Measurements from ENCODE around the gene PLEKHH2.
"Not testable (repeated sequence)": the region's sequence is repeated elsewhere in the genome, so short reads cannot be mapped to it uniquely, and the experiment has no call there.

PLEKHH2 gene

GRCh38 chr2:43724728-43725526, 87.9 kb downstream of the PLEKHH2 start:
- no peak for DNase-seq

- DNase-seq: no peak
Measured at GRCh38 chr2:43725711-43726246, 88.7 kb downstream of the PLEKHH2 start.

DNA sequence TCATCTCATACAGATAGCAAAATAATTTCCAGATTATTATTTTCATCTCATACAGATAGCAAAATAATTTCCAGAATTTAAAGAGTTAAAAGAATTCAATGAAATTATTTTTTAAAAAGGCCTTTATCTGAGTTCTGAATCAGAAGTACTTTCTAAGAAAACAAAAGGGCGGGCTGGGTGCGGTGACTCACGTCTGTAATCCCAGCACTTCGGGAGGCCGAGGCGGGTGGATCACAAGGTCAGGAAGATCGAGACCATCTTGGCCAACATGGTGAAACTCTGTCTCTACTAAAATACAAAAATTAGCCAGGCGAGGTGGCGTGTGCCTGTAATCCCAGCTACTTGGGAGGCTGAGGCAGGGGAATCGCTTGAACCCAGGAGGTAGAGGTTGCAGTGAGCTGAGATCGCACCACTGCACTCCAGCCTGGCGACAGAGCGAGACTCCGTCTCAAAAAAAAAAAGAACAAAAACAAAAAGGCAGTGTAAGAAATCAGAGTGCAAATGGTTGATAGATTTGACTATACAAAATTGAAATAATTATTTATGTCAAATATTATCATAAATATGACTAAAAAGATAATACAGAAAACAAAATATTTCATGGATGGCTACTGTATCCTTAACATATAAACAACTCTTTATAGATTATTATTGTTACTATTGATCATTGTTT, 90.0 kb downstream of the PLEKHH2 start:
- not testable (repeated sequence) for DNase-seq

DNA sequence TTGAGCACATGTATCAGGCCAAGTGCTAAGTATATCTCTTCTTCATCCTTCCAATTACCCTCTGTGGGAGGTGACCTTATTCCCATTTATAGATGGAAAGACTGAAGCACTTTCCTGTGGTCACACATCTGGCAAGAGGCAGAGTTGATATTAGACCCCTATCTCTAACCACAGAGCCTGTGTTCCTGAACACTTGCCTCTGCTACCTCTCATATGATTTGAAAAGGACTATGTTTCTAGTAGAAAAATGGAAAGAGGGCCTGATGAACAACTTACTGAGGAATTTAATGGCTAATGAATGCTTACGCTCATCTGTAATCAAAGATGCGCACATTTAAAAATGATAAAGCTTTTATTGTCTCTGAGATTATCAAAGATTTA, 90.6 kb downstream of the PLEKHH2 start:
- no peak for DNase-seq

DNA sequence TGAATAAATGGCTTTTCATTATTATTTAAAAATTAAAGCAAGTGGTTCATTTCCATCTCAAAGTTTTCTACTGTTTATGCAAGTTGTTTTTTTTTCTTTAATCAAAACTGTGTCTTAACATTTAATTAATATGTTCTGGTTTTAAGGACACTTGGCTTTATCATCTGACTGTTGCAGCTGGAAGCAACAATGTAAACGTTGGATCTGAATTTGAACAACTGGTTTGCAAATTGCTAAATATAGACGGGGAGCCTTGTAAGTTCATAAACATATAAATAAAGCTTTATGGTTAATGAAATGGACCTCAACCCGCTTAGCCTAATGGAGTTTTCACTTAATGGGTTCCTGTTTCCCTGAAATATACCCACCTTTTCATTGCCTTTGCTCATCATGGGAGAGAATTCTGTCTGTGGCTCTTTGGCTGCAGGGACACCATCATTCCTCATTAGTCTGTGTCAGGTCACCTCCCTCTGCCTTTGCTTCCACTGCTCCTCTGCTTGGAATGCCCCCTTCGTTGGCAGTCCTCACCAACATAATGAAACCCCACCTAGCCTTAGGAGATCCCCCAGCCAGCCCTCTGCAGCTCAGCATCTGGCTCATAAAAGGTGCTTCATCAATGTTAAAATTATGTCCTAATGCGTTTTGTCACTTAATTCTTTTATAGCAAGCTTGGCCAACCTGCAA, 92.6 kb downstream of the PLEKHH2 start:
- DNase-seq: no peak

DNA sequence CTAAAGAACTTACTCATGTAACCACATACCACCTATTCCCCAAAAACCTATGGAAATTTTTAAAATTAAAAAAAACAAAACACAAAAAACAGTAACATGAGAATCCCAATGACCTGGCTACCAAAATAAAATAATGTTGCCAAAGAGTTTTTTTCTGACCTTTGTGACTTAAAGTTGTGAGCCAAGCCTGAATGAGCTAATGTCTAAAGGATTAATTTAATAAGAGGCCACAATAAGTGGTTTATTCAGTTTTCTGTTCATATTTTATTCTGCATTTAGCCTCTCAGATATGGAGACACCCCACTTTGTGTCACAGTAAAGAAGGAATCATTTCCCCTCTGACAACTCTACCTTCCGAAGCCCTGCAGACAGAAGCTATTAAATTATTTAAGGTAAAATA, 94.2 kb downstream of the PLEKHH2 start:
- no peak for DNase-seq

DNA sequence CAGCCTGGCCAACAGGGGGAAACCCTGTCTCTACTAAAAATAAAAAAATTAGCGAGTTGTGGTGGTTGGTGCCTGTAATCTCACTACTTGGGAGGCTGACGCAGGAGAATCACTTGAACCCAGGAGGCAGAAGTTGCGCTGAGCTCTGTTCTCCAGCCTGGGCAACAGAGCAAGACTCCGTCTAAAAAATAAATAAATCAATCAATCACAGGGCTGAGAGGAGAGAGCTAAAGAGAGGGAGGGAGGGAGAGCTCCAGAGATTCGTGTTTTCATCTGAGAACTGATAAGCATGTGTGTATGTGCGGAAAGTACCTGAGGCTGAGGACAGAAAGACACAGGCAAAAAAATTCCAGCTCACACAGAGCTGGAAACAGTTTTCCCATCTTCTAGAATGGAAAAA, 99.6 kb downstream of the PLEKHH2 start:
- no peak for DNase-seq

DNA sequence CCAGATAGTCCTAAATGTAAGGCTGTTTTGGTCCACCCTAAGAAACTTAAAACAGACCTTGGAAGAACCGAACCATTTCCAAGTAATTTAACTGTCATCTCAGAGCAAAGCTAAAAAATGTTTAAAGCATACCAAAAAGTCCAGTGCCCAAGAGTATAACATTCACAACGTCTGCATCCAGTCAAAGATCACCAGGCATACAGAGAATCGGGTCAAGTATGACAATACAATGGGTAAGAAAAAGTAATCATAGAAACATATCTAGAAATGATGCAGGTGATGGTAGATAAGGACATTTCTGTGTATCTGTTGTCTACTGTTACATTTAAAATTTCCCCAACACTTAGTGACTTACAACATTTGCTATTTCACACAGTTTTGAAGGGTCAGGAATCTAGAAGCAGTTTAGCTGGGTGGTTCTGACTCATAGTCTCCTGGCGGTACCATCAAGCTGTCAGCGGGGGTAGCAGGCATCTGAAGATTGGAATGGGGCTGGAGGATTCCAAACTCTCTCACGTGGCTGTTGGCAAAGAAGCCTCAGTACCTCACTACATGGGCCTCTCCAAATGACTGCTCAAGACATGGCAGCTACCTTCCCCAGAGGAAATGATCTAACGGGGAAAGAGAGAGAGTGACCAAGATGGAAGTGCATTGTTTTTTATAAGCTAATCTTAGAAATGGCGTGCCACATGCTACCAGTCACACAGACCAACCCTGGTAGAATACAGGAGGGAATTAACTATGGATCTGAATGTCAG, 100.2 kb downstream of the PLEKHH2 start:
- peak; percentile 91 for DNase-seq

DNA sequence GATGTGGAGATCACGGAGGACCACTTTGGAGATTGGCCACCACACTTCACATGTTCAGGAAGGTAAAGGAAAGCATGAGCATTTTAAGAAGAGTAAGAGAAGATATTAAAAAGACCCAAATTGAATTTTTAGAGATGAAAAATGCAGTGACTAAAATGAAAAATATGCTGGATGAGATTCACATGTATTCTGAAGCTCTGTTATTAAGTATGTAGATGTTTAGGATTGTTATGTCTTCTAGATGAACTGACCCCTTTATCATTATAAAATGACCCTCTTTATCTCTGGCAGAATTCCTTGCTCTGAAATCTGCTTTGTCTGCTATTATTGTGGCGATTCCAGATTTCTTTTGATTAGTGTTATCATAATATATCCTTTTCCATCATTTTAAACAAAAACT, 100.8 kb downstream of the PLEKHH2 start:
- peak; percentile 27 for DNase-seq

DNA sequence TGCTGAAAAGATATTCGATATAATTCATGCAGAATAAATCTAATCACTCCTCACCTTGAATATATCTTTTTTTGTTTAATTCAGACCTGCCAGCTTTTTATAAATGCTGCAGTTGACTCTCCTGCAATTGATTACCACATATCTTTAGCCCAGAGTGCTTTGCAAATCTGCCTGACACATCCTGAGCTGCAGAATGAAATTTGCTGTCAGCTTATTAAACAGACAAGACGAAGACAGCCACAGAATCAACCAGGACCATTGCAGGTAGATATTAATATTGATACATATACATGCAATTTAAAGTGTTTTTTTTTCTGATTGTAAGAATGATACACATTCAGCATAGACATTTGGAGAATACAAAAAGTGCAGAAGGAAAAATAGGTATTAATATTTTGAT, 101.2 kb downstream of the PLEKHH2 start:
- DNase-seq: no peak

- DNase-seq: peak; percentile 16
Measured at GRCh38 chr2:43743706-43744105, 106.6 kb downstream of the PLEKHH2 start.

GRCh38 chr2:43745457-43745856, 108.4 kb downstream of the PLEKHH2 start:
- peak; percentile 88 for DNase-seq

- DNase-seq: no peak
Measured at GRCh38 chr2:43748333-43748732, 111.3 kb downstream of the PLEKHH2 start.

DNA sequence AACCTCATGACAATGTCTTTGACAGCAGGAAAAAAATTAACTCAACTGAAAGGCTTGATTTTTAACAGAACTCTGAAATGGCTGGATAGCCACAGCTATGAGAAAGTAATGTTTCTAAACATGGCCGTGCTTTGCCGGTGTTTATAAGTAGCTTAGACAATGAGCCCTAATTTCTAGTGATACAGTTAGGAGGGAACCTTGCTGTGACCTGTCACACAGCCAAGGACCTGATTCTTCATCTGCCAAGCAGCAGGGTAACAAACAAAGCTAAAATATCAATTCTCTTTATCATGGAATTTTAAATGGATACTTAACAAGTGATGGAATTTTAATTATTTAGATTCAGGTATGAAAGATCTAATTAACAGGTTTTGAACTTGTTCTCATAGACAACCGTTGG, 112.5 kb downstream of the PLEKHH2 start:
- DNase-seq: no peak

DNA sequence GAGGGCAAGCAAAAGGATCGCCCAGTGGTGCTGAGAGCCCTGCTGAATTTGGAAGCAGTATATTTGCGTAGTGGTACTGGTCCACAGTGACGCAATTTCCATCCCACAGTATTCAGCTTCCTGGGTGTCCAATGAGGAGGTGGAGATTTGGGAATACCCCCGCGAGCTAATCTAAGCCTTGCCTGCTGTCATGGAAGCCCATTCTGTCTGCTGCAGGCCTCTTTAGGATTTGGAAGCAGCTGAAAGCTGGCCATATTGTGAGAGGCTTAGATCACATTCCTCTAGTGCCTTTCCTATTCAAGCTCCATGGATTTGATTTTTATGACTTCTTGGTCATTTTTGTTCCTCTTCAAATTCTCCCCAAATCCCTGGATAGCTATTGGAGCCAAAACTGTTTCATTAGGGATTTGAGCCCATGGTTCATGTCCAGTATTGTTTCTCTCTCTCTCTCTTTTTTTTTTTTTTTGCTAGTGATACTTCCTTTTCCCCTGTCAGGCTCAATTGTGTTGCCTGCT, 114.5 kb downstream of the PLEKHH2 start:
- DNase-seq: no peak

- DNase-seq: no peak
Measured at GRCh38 chr2:43752302-43752701, 115.2 kb downstream of the PLEKHH2 start.

DNA sequence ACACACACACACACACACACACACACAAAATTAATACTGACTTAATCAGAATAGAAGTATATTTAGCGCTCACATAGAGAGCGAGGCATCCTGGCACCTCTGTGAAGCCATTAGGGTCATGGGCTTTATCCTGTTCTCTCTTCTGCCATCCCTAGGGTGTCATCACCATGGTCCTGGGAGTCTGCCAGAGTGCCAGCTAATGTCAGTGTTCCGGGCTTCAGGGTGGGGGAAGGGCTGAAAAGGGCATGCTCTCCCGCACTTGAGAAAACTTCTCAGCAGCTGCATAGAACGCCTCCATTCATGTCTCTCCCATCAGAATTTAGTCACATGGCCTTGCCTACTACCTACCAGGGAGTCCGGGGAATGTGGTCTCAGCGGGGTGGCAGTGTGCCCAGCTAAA, 117.1 kb downstream of the PLEKHH2 start:
- DNase-seq: no peak

- peak; percentile 52 for DNase-seq
Measured at GRCh38 chr2:43758739-43759138, 121.7 kb downstream of the PLEKHH2 start.

DNA sequence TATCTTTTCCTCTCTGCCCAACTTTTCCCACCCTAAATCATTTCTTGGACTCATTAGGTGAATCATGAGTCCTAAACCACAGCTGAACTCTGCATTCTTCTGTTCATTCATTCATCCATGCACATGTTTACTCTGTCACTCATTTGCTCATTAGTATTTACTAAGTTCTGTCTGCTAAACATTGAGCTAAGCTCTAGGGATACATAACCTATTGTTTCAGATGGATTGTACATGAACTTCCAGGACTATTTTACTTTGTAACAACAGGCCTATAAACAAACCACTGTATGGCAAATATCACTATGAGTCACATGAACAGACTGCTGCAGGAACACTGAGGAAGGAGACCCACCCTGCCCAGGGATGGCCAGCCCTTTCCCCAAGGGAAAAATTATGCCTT, 122.1 kb downstream of the PLEKHH2 start:
- peak; percentile 70 for DNase-seq

DNA sequence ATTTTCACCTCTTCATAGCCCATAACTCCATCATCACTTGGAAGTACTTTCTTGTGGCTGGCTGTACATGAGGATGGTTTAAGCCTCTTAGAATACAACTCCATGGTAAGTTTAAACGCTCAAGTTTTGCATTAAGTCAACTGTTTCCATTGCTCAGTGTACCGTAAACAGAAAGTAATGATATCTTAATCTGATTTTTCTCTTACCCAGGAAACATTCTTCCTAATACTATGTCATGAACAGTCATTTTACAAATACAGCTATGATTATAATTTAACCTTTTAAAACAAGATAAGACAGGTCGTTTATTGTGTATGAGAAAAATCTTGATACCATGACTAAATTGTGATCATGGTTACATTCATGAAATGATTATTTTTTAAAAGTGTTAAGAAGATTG, 125.2 kb downstream of the PLEKHH2 start:
- no peak for DNase-seq

DNA sequence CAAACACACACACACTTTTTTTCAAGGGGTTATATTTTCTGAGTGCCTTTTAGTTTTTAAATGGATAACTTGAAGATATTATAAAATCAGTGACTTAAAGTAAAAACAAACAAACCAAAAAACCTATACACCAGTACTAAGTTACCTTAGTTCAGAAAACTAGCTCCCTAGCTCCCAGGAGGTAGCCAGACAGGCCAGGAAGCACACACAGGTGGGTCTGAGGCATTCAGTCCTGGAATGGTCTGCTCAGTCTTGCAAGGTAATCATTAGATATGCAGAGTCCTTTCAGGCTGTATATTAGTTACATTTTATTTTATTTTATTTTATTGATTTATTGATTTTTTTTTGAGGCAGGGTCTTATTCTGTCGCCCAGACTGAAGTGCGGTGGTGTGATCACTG, 126.0 kb downstream of the PLEKHH2 start:
- DNase-seq: no peak

DNA sequence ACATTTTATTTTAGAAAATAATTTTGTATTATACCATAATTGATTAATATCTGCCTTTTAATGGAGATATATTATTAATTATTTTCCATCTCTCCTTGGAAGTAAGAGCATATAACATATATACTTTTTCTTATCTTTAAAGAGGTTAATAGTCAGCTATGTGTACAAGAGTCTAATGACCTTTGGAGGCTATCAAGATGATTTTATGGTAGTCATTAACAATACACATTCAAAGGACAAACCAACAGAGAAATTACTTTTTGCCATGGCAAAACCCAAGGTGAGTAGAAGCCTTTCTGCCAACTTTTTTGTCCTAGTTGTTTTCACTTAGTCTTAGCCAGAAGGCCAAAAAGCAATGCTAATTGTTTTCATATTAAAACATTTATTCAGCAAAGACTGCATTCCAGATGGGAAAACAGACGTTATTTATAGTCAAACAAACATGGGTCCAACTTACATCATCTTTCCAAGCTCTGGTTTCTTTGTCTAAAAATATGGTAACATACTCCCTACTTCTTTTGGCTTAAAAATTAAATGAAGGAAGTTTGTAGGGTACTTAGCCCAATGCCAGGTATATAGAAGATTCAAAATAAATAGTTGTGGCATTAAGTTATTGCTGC, 127.1 kb downstream of the PLEKHH2 start:
- no peak for DNase-seq

Measured in fibroblast of upper back skin (primary cell).